Neural crest cell (in vitro differentiated cells): ENCODE measurements around the gene CACNA1A. TPM values are rescaled to one million over a fixed set of nuclear protein-coding genes. Genes with fewer than 3 reads are reported as not detected.
"Not testable (repeated sequence)": the region's sequence is repeated elsewhere in the genome, so short reads cannot be mapped to it uniquely, and the experiment has no call there.

Experiments used
- DNase-seq: peaks from one replicate; pipeline ENCODE4 v3.0.0; 2021; ENCODE audit warnings: low read depth, mixed read lengths, low spot score
- H3K27ac Mint-ChIP-seq: one replicate; pipeline ENCODE4 v1.8.0; 2021; ENCODE audit warnings: mild to moderate bottlenecking, mixed read lengths; ENCODE audit not compliant: unreplicated experiment
- H3K27me3 Mint-ChIP-seq: 2 replicates; pipeline ENCODE4 v1.8.0; 2021; ENCODE audit warnings: low read depth, mild to moderate bottlenecking, mixed read lengths
- H3K36me3 Mint-ChIP-seq: 2 replicates; pipeline ENCODE4 v1.8.0; 2021; ENCODE audit warnings: low read depth, mild to moderate bottlenecking, mixed read lengths
- H3K4me1 Mint-ChIP-seq: 2 replicates; pipeline ENCODE4 v1.8.0; 2021; ENCODE audit warnings: mixed read lengths
- H3K4me3 Mint-ChIP-seq: one replicate; pipeline ENCODE4 v1.8.0; 2021; ENCODE audit warnings: mild to moderate bottlenecking, mixed read lengths
- H3K9me3 Mint-ChIP-seq: 2 replicates; pipeline ENCODE4 v1.8.0; 2021; ENCODE audit warnings: mixed read lengths
- CTCF ChIP-seq: fragments of 200-600 bp; sonication (generic); conservative IDR thresholded peaks from 2 replicates; pipeline ENCODE4 v1.5.0; 2021; ENCODE audit warnings: antibody characterized with exemption, mild to moderate bottlenecking
- total RNA-seq: library from RNA; stranded (reverse); gene quantifications from 2 replicates; pipeline ENCODE4 v1.2.1, GENCODE V29; 2021

The CACNA1A gene
- total RNA-seq, 1 donor from 2014 or later: 2.8 TPM

GRCh38 chr19:13363954-13364353 lies 142.3 kb downstream of the CACNA1A start:
- no peak for TF ChIP-seq CTCF
- DNase-seq: no peak
- Mint-ChIP-seq H3K4me3 (no peak overlapping the region), H3K4me1 (no peaks in the 10 kb centered on the region), H3K36me3 (no peaks in the 10 kb centered on the region), H3K9me3 (peaks cover 4% of the 10 kb centered on the region), H3K27me3 (peaks cover 22% of the 10 kb centered on the region), H3K27ac (no peak overlapping the region)

GRCh38 chr19:13363245-13363644 lies 143.0 kb downstream of the CACNA1A start:
- Mint-ChIP-seq H3K4me1 (no peaks in the 10 kb centered on the region), H3K27me3 (peaks cover 22% of the 10 kb centered on the region), H3K9me3 (peaks cover 4% of the 10 kb centered on the region), H3K4me3 (no peak overlapping the region), H3K27ac (no peak overlapping the region), H3K36me3 (no peaks in the 10 kb centered on the region)
- no peak for TF ChIP-seq CTCF
- no peak for DNase-seq

DNA sequence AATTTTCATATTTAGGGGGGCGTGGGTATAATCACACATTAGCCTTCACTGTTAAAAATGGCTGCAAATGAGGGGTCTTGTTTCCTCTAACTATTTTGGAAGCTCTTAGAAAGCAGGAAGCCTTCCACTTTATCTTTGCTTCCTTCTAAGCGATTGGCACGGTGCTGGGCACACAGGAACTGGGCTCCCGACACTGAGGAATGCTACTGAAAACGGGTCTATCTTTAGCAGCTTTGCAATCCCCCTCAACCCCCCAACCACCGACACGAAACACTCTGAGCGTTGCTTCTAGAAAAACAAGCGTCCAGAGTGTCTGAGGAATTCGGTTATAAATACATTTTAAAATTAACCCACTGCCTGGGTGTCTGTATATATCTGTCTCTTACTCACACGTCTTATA lies 143.6 kb downstream of the CACNA1A start:
- H3K36me3 Mint-ChIP-seq: no peaks in the 10 kb centered on the region
- no peak overlapping the region for H3K27ac Mint-ChIP-seq
- DNase-seq: no peak
- no peaks in the 10 kb centered on the region for H3K4me1 Mint-ChIP-seq
- H3K4me3 Mint-ChIP-seq: no peak overlapping the region
- peaks cover 24% of the 10 kb centered on the region for H3K27me3 Mint-ChIP-seq
- H3K9me3 Mint-ChIP-seq: peaks cover 4% of the 10 kb centered on the region
- TF ChIP-seq CTCF: no peak

GRCh38 chr19:13361726-13362125 lies 144.6 kb downstream of the CACNA1A start:
- DNase-seq, H3K4me1 Mint-ChIP-seq, H3K4me3 Mint-ChIP-seq, H3K27ac Mint-ChIP-seq, H3K36me3 Mint-ChIP-seq, H3K9me3 Mint-ChIP-seq: not testable (repeated sequence)
- peaks cover 24% of the 10 kb centered on the region for H3K27me3 Mint-ChIP-seq

DNA sequence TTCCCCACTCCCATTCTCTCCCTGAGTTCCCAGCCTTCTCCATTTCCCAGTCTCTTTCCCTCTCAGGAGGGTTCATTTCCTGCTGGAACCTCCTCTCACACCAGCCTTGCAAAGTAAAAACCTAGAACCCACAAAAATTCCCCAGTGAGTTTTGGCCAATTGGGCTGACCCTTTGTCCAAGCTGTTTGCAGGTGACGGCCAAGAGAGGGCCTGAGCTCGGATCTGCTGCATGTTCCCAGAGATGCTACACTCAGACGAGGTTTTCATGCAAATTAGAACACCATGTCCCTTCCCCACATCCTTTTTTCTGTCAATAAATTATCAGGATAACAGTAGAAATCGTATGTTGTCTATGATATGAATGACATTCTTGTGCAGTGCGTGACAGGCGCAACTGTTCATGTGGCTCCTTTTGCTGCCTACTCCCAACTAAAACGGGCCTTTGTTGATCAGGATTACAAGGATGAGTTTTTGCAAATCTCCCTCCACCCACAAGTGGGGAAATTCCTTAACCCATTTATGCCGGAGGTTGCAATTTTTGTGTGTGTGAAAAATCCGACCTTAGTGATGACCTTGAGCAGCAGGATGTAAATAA lies 149.5 kb downstream of the CACNA1A start:
- TF ChIP-seq CTCF: no peak
- H3K9me3 Mint-ChIP-seq: peaks cover 4% of the 10 kb centered on the region

GRCh38 chr19:13356185-13356584 lies 150.1 kb downstream of the CACNA1A start:
- Mint-ChIP-seq H3K4me3 (no peak overlapping the region), H3K9me3 (peaks cover 4% of the 10 kb centered on the region), H3K27ac (no peak overlapping the region)

More for the DNA sequence above, 149.5 kb downstream of the CACNA1A start:
- DNase-seq: no peak
- Mint-ChIP-seq H3K4me3 (no peak overlapping the region), H3K27ac (no peak overlapping the region), H3K4me1 (no peaks in the 10 kb centered on the region), H3K36me3 (no peaks in the 10 kb centered on the region), H3K27me3 (peaks cover 23% of the 10 kb centered on the region)

More at GRCh38 chr19:13356185-13356584, 150.1 kb downstream of the CACNA1A start:
- TF ChIP-seq CTCF: no peak
- no peak for DNase-seq
- no peaks in the 10 kb centered on the region for H3K4me1 Mint-ChIP-seq
- H3K27me3 Mint-ChIP-seq: peaks cover 18% of the 10 kb centered on the region
- no peaks in the 10 kb centered on the region for H3K36me3 Mint-ChIP-seq
